Esophagus squamous epithelium (tissue), 4 donors: ENCODE data around the gene RARRES2.

Source experiments
- POLR2A ChIP-seq, 4 donors: fragments of 450-650 bp; IDR thresholded peaks; one replicate each; pipeline ENCODE4 v1.6.1; 2017; ENCODE audit warnings: antibody characterized with exemption in 4 of 4, mild to moderate bottlenecking in 4 of 4, moderate library complexity in 3 of 4
- TF ChIP-seq, protein P1 (sequence below), 6 experiments: fragments of 450-650 bp in 4 of 6; fragments of 200-600 bp in 2 of 6; sonication (generic) in 2 of 6; IDR thresholded peaks; one replicate each; pipeline ENCODE4 v1.5.1; 2016 to 2019; ENCODE audit warnings: antibody characterized with exemption in 6 of 6, mild to moderate bottlenecking in 4 of 6, moderate library complexity in 4 of 6

DNA sequence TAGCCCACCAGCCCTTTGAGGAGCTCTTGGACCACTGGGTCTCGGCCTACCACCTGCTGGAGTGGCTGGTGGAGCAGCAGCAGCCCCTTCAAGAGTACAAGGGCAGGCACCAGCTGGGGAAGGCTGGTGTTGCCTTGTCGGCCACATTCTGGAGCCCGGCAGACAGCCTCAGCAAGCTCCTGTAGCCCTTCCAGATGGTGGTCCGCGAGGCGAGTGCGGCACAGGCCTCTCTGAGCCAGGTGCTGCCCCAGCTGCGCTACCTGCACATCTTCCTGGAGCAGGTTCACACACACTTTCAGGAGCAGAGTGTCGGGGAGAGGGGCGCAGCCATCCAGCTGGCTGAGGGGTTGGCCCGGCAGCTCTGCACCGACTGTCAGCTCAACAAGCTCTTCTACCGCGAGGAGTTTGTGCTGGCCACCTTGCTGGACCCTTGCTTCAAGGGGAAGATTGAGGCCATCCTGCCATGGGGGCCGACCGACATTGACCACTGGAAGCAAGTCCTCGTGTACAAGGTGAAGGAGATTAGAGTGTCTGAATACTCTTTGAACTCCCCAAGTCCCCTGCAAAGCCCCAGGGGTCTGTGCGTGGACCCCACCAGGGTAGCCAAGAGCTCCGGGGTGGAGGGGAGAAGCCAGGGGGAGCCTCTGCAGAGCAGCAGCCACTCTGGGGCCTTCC lies 11.1 kb downstream of the RARRES2 start:
- TF ChIP-seq, protein P1, sequence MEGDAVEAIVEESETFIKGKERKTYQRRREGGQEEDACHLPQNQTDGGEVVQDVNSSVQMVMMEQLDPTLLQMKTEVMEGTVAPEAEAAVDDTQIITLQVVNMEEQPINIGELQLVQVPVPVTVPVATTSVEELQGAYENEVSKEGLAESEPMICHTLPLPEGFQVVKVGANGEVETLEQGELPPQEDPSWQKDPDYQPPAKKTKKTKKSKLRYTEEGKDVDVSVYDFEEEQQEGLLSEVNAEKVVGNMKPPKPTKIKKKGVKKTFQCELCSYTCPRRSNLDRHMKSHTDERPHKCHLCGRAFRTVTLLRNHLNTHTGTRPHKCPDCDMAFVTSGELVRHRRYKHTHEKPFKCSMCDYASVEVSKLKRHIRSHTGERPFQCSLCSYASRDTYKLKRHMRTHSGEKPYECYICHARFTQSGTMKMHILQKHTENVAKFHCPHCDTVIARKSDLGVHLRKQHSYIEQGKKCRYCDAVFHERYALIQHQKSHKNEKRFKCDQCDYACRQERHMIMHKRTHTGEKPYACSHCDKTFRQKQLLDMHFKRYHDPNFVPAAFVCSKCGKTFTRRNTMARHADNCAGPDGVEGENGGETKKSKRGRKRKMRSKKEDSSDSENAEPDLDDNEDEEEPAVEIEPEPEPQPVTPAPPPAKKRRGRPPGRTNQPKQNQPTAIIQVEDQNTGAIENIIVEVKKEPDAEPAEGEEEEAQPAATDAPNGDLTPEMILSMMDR (IDR thresholded peaks at IDR 0.05), result no peak
- no peak for TF ChIP-seq POLR2A (IDR thresholded peaks at IDR 0.05)
